ENCODE data around the gene JAKMIP3. TPM values are rescaled to one million over a fixed set of nuclear protein-coding genes. Genes with fewer than 3 reads are reported as not detected.
A peak's percentile ranks its signal among the peaks of the same experiment; 100 is the strongest.

The JAKMIP3 gene
- total RNA-seq, 3 donors from 2014 or later: 0.16 to 1.3 (median 0.98) TPM

DNA sequence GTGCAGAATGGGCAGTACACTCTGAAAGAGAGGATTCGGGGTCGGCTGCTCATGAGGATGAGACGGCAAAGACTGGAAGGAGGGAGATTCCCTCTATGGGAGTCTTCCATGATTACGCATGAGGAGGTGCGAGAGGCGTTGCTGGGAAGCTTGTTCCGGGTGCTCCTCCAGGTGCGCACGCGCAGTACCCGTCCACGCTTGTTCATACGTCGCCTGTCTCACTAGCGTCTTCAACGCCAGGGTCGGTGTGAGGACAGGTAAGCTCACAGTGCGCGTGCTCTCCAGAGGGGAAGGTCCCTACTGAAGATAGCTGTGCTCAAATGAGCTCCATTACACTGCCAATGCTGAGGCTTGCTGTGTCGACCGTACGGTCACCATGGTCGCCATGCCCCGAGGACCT lies 44.7 kb upstream of the JAKMIP3 start:
- DNase-seq (ENCODE audit: low spot score in 2 of 2): no peak
- no peak for TF ChIP-seq POLR2A (IDR thresholded peaks at IDR 0.05)
- TF ChIP-seq, protein P1, sequence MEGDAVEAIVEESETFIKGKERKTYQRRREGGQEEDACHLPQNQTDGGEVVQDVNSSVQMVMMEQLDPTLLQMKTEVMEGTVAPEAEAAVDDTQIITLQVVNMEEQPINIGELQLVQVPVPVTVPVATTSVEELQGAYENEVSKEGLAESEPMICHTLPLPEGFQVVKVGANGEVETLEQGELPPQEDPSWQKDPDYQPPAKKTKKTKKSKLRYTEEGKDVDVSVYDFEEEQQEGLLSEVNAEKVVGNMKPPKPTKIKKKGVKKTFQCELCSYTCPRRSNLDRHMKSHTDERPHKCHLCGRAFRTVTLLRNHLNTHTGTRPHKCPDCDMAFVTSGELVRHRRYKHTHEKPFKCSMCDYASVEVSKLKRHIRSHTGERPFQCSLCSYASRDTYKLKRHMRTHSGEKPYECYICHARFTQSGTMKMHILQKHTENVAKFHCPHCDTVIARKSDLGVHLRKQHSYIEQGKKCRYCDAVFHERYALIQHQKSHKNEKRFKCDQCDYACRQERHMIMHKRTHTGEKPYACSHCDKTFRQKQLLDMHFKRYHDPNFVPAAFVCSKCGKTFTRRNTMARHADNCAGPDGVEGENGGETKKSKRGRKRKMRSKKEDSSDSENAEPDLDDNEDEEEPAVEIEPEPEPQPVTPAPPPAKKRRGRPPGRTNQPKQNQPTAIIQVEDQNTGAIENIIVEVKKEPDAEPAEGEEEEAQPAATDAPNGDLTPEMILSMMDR (IDR thresholded peaks at IDR 0.05): no peak
- TF ChIP-seq POLR2AphosphoS5 (IDR thresholded peaks at IDR 0.05): no peak
- peaks cover 0 to 7% of the 10 kb centered on the region in 2 donors for H3K27me3 ChIP-seq
- no peaks in the 10 kb centered on the region for H3K36me3 ChIP-seq
- no peak overlapping the region for H3K4me3 ChIP-seq
- no peak overlapping the region for H3K27ac ChIP-seq
- no peaks in the 10 kb centered on the region for H3K9me3 ChIP-seq
- no peaks in the 10 kb centered on the region for H3K4me1 ChIP-seq
- intact Hi-C loops (cut with DNase I; ENCODE audit: low total_unique reads): loop anchor here (10.0 kb wide), 1 partner anchor 126 kb away; no protein-coding TSS in a partner anchor

DNA sequence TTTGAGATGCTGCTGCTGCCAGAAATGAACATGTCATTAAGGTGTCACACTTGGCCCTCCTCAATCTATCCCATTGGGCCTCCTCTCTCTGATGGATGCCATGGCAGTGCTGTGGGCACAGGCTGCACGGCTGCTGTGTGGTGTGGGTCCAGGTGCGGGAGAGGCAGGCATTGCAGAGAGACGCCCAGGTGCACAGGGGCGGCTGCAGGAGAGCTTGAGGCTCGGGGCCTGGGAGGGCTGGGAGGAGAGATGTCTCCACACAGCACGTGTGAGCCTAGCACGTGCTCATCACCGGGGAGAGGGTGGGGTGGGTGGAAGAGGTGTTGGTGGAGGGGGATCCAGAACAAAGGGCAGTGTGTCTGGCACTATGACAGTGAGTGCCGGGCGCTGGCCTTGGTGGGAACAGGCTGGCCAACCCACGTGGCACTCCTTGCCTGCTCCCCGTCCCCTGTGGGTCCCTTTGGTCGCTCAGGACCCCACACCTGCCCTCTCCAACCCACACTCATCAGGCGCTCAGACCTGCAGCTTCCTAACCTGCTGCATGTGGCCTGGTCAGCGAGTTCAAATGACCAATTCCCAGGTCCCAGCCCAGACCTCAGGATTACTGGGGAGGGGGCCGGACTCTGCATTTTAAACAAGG lies 44.1 kb upstream of the JAKMIP3 start:
- H3K27ac ChIP-seq: no peak overlapping the region
- no peak for TF ChIP-seq POLR2A (IDR thresholded peaks at IDR 0.05)
- no peaks in the 10 kb centered on the region for H3K9me3 ChIP-seq
- no peak overlapping the region for H3K4me3 ChIP-seq
- peaks cover 0 to 7% of the 10 kb centered on the region in 2 donors for H3K27me3 ChIP-seq
- no peak for DNase-seq (ENCODE audit: low spot score in 2 of 2)
- H3K4me1 ChIP-seq: no peaks in the 10 kb centered on the region
- H3K36me3 ChIP-seq: no peaks in the 10 kb centered on the region
- intact Hi-C loops (cut with DNase I; ENCODE audit: low total_unique reads): loop anchor here (10.0 kb wide), 1 partner anchor 127 kb away; no protein-coding TSS in a partner anchor

DNA sequence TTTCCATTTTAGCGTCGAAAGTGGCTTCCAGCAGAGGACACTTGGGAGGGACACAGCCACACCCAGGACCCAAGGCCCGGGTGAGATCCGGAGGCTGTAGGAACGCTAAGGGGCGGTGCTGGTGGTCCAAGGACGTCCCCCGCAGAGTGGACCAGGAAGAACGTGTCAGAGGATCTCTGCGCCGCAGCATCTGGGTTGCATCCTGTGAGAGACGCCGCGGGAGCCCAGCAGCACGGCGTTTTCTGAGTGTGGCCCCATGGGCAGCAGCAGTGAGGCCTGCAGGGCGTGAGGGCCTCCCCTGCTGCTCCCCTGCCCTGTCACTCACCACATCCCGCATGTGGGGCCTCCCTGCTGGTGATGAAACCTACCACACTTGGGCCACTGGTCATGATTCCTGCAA lies 43.5 kb upstream of the JAKMIP3 start:
- no peaks in the 10 kb centered on the region for H3K36me3 ChIP-seq
- H3K27me3 ChIP-seq: peaks cover 0 to 13% of the 10 kb centered on the region in 2 donors
- H3K27ac ChIP-seq: no peak overlapping the region
- intact Hi-C loops (cut with DNase I; ENCODE audit: low total_unique reads): loop anchor here (10.0 kb wide), 1 partner anchor 127 kb away; no protein-coding TSS in a partner anchor
- no peaks in the 10 kb centered on the region for H3K9me3 ChIP-seq
- H3K4me1 ChIP-seq: no peaks in the 10 kb centered on the region
- no peak for DNase-seq (ENCODE audit: low spot score in 2 of 2)
- no peak overlapping the region for H3K4me3 ChIP-seq
- TF ChIP-seq, protein P1 (IDR thresholded peaks at IDR 0.05): no peak

DNA sequence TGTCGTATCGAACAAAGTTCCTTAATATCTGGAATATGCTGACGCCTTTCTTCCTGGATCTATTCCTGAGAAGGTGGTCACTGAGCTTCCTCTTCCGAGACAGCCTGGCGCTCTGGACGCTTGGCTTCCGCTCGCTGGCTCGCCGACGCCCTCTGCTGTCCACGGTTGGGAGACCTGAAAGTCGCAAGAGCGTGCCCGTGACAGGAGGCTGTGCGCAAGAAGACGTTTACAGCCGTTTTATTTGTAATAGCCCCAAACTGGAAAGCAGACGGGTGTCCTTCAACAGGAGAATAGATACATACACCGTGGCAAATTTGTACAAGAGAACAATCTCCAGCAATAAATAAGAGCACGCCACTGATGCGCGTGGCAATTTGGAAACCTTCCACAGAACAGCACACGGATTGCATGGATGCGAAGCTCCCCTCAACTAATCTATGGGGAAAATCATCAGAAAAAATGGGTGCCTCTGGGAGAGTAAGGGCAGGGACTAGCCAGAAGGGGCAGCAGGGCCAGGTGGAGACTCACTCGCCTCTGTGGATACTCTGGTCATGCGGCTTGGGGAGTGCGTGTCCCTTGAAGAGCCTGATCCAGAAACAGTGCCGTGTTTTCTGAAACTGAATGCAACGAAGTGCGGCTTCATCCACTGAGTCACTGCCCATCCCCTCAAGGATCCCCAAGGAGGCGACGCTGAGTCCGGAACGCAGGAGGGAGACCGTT lies 42.5 kb upstream of the JAKMIP3 start:
- intact Hi-C loops (cut with DNase I; ENCODE audit: low total_unique reads): loop anchor here (10.0 kb wide), 1 partner anchor 128 kb away; no protein-coding TSS in a partner anchor
- H3K36me3 ChIP-seq: no peaks in the 10 kb centered on the region
- H3K4me3 ChIP-seq: peak overlapping the region; percentile 24 to 66 (median 41)

DNA sequence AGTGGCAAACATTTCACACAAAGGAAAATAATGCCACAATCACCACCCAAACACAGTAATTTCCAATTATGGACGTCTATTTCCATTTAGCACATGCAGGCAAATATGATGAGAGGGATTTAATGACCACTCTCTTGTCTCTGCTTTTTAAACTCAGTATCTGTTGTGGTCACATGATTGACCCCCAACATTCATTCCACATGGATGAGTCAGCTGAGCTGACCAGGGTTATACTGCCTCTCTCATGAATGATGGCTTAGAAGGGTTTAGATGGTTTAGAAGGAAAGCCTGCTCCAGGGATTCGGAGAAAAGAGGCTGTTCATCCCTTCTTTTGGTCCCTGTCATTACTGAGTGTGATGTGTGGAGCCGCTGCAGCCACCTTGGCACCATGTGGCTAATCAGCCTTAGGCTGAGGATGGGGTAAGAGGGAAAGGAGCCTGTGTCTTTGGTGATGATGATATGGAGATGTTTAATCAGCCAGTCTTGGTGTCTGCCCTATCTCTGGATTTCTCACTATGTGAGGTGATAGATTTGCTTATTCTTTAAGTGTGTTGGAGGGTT lies 38.2 kb upstream of the JAKMIP3 start:
- intact Hi-C loops (cut with DNase I; ENCODE audit: low total_unique reads): loop anchor here (10.0 kb wide), 1 partner anchor 133 kb away; no protein-coding TSS in a partner anchor
- TF ChIP-seq, protein P1 (IDR thresholded peaks at IDR 0.05): no peak
- TF ChIP-seq POLR2AphosphoS5 (IDR thresholded peaks at IDR 0.05): no peak
- TF ChIP-seq POLR2A (IDR thresholded peaks at IDR 0.05): no peak
- H3K9me3 ChIP-seq: no peaks in the 10 kb centered on the region
- peaks cover 0 to 28% of the 10 kb centered on the region in 2 donors for H3K27me3 ChIP-seq
- no peak for DNase-seq (ENCODE audit: low spot score in 2 of 2)
- no peaks in the 10 kb centered on the region for H3K36me3 ChIP-seq
- no peaks in the 10 kb centered on the region for H3K4me1 ChIP-seq
- H3K4me3 ChIP-seq: no peak overlapping the region
- H3K27ac ChIP-seq: no peak overlapping the region

More for the DNA sequence above, 42.5 kb upstream of the JAKMIP3 start:
- H3K27ac ChIP-seq: no peak overlapping the region
- peak; percentile 60 to 85 for DNase-seq (ENCODE audit: low spot score in 2 of 2)
- peaks cover 0 to 18% of the 10 kb centered on the region in 2 donors for H3K27me3 ChIP-seq
- H3K9me3 ChIP-seq: no peaks in the 10 kb centered on the region
- no peaks in the 10 kb centered on the region for H3K4me1 ChIP-seq
- TF ChIP-seq, protein P1 (IDR thresholded peaks at IDR 0.05): peak; percentile 66 to 88 (median 84)
- TF ChIP-seq POLR2A (IDR thresholded peaks at IDR 0.05): no peak
- peak in 2 of 3 donors; percentile 47 to 59 for TF ChIP-seq POLR2AphosphoS5 (IDR thresholded peaks at IDR 0.05)

All from breast epithelium (tissue), 4 donors.